Measurements from ENCODE around the gene MSH5.
A peak's percentile ranks its signal among the peaks of the same experiment; 100 is the strongest.

MSH5 gene

GRCh38 chr6:31760790-31761189 lies 21.0 kb downstream of the MSH5 start:
- no peak for DNase-seq (ENCODE audit: low read depth in 3 of 3)

GRCh38 chr6:31761343-31761742 lies 21.5 kb downstream of the MSH5 start:
- DNase-seq (ENCODE audit: low read depth in 3 of 3) = no peak

- no peak for DNase-seq (ENCODE audit: low read depth in 3 of 3)
Observed at GRCh38 chr6:31762356-31762755, 22.6 kb downstream of the MSH5 start, which contains the start of gene SAPCD1. TSS of gene SAPCD1 (plus strand) at chr6:31762656. CDS start at chr6:31763055, 399 bp downstream.

- DNase-seq (ENCODE audit: low read depth in 3 of 3) = no peak
Observed at GRCh38 chr6:31762878-31763618, 23.2 kb downstream of the MSH5 start.

GRCh38 chr6:31763619-31763940 lies 23.8 kb downstream of the MSH5 start:
- DNase-seq (ENCODE audit: low read depth in 3 of 3) = no peak

- no peak for DNase-seq (ENCODE audit: low read depth in 3 of 3)
Observed at GRCh38 chr6:31764198-31764597, 24.4 kb downstream of the MSH5 start.

- DNase-seq (ENCODE audit: low read depth in 3 of 3) = no peak
Observed at GRCh38 chr6:31765559-31765909, 25.7 kb downstream of the MSH5 start.

- DNase-seq (ENCODE audit: low read depth in 3 of 3) = no peak
Observed at GRCh38 chr6:31765910-31766794, 26.3 kb downstream of the MSH5 start.

- DNase-seq (ENCODE audit: low read depth in 3 of 3) = no peak
Observed at GRCh38 chr6:31767096-31767645, 27.4 kb downstream of the MSH5 start.

- DNase-seq (ENCODE audit: low read depth in 3 of 3) = no peak
Observed at GRCh38 chr6:31768363-31769257, 28.8 kb downstream of the MSH5 start.

GRCh38 chr6:31769684-31770371 lies 30.0 kb downstream of the MSH5 start:
- peak; percentile 62 to 71 (median 65) for DNase-seq (ENCODE audit: low read depth in 3 of 3)

GRCh38 chr6:31770860-31771259 lies 31.1 kb downstream of the MSH5 start:
- DNase-seq (ENCODE audit: low read depth in 3 of 3) = no peak

- DNase-seq (ENCODE audit: low read depth in 3 of 3) = peak in 1 of 3 experiments; percentile 28
Observed at GRCh38 chr6:31771992-31772358, 32.2 kb downstream of the MSH5 start.

- DNase-seq (ENCODE audit: low read depth in 3 of 3) = no peak
Observed at GRCh38 chr6:31775184-31775583, 35.4 kb downstream of the MSH5 start.

- DNase-seq (ENCODE audit: low read depth in 3 of 3) = no peak
Observed at GRCh38 chr6:31775633-31776484, 36.1 kb downstream of the MSH5 start.

GRCh38 chr6:31776485-31776988 lies 36.7 kb downstream of the MSH5 start:
- DNase-seq (ENCODE audit: low read depth in 3 of 3) = no peak

- peak; percentile 62 to 74 (median 67) for DNase-seq (ENCODE audit: low read depth in 3 of 3)
Observed at GRCh38 chr6:31776989-31777666, 37.3 kb downstream of the MSH5 start, which contains the start of gene VWA7. TSS of gene VWA7 (minus strand) at chr6:31777328. CDS start at chr6:31776779, 549 bp downstream.

- no peak for DNase-seq (ENCODE audit: low read depth in 3 of 3)
Observed at GRCh38 chr6:31777667-31778050, 37.9 kb downstream of the MSH5 start.

- DNase-seq (ENCODE audit: low read depth in 3 of 3) = no peak
Observed at GRCh38 chr6:31778193-31778592, 38.4 kb downstream of the MSH5 start.

Data from stimulated activated CD4-positive, alpha-beta T cell treated with anti-CD3 and anti-CD28 coated beads, TNF-alpha, amount 100 ng/mL, for 4 hours (primary cell).